Ovary (tissue), 9 donors: Measurements from ENCODE around the gene IFFO2. TPM values are rescaled to one million over a fixed set of nuclear protein-coding genes. Genes with fewer than 3 reads are reported as not detected.

Experiments used
- DNase-seq, 5 donors: peaks; one replicate each; pipeline ENCODE4 v3.0.0-alpha.2; 2019 to 2020
- H3K27ac ChIP-seq, 2 donors: fragments of 200-600 bp; one replicate each; pipeline versions ENCODE4 v1.5.1 to v1.8.0; 2019 to 2022
- H3K27me3 ChIP-seq: fragments of 200-600 bp; one replicate; pipeline ENCODE4 v1.8.0; 2022
- H3K36me3 ChIP-seq: fragments of 200-600 bp; sonication (generic); one replicate; pipeline ENCODE4 v1.5.1; 2019
- H3K4me1 ChIP-seq: one replicate; pipeline ENCODE4 v1.8.1; 2013; ENCODE audit warnings: mild to moderate bottlenecking, moderate library complexity; ENCODE audit not compliant: insufficient read depth
- H3K4me3 ChIP-seq: fragments of 200-600 bp; sonication (generic); one replicate; pipeline ENCODE4 v1.5.1; 2017
- H3K9me3 ChIP-seq, 2 donors: fragments of 200-600 bp in 1 of 2; sonication (generic) in 1 of 2; one replicate each; pipeline versions ENCODE4 v1.5.1 to v1.8.1; 2013 to 2019; ENCODE audit warnings: mild to moderate bottlenecking in 1 of 2, moderate library complexity in 1 of 2
- EP300 ChIP-seq: sonication (generic); formaldehyde crosslinking; IDR thresholded peaks from one replicate; pipeline ENCODE4 v1.6.1; 2017; ENCODE audit warnings: antibody characterized with exemption
- POLR2A ChIP-seq: fragments of 450-650 bp; IDR thresholded peaks from one replicate; pipeline ENCODE4 v1.6.1; 2017; ENCODE audit warnings: antibody characterized with exemption, mild to moderate bottlenecking, moderate library complexity
- WGBS, 3 donors: extraction: QIAGEN DNeasy Blood & Tissue Kit in 1 of 3; methylation state at CpG; one replicate each; pipeline versions ENCODE4 v1.1.5 to v1.1.7; 2013 to 2017; 5-methylcytosine and 5-hydroxymethylcytosine counted together
- intact Hi-C, 4 donors: fragments of 100-400 bp; cut with DNase I; formaldehyde crosslinking; loops; one replicate each; pipeline versions ENCODE4 v1.11.0 to v1.15.1; 2022 to 2023
- polyA plus RNA-seq, 2 donors: library from polyadenylated mRNA; stranded (reverse); fragments of 200-250 nt in 1 of 2; fragments of 350-450 nt in 1 of 2; fragmentation: Illumina TruSeq in 1 of 2; extraction: RNeasy Lipid Tissue Mini Kit (QIAGEN cat#74804) in 1 of 2; gene quantifications; one replicate each; pipeline ENCODE4 v1.2.3, GENCODE V29; 2013 to 2014
- total RNA-seq, 7 donors: library from RNA; depleted of rRNA in 2 of 7; stranded (reverse); fragments of >200 nt in 2 of 7; fragmentation: NEBNext Ultra II Directional in 3 of 7; extraction: Animal tissue kit (Norgen Biotek cat#: 25700) in 3 of 7; gene quantifications; one replicate each; pipeline versions ENCODE4 v1.1.0 to v1.2.4, GENCODE V29; 2016 to 2023
- TF ChIP-seq, protein P1 (sequence below), 3 donors: fragments of 450-650 bp in 2 of 3; fragments of 200-600 bp in 1 of 3; IDR thresholded peaks; one replicate each; pipeline versions ENCODE4 v1.5.1 to v1.8.0; 2016 to 2022; ENCODE audit warnings: antibody characterized with exemption in 3 of 3, mild to moderate bottlenecking in 1 of 3
- donor health status: DM: no; HTN: no; CAD: no; lungs with moderate emphysema.
- donor health status: DM: no; HTN: no; CAD: no.
- donor health status: Bipolar disorder and iron deficiency.
- donor health status: DM: yes; HTN: yes; CAD: no.
- donor health status: DM: no; HTN: no; CAD: no.
- donor health status: DM: yes; HTN: yes; CAD: no.

The IFFO2 gene
- total and polyA plus RNA-seq, 9 donors = 3.4 to 11.2 (median 6.2) TPM

DNA sequence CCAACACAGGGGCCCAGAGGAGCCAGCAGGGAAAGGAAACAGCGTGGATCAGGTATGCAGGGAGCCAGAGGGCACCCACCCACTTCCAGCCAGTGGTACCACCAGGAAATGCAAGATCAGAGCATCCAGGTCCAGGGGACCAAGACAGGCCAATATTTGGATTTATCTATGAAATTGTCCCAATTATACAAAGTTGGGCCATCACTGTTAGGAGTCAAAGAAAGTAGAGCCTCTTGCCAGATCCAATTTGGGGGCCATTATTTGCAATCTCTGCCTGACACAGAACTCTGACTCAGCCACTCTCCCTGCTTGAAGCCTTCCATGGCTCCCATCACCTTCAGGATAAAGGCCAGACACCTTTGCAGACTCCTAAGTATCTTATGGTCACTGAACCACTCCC lies 75.9 kb downstream of the IFFO2 start:
- WGBS, 3 donors = 93 to 100% (median 95%) methylated on average over 1 of the region's 1 CpG
- Histone ChIP-seq H3K27ac (no peak overlapping the region), H3K4me3 (no peak overlapping the region), H3K4me1 (no peaks in the 10 kb centered on the region), H3K27me3 (no peaks in the 10 kb centered on the region), H3K36me3 (no peaks in the 10 kb centered on the region), H3K9me3 (no peaks in the 10 kb centered on the region)
- no peak for DNase-seq
- intact Hi-C loops = no loop called here
- no peak for TF ChIP-seq POLR2A
- TF ChIP-seq, protein P1, sequence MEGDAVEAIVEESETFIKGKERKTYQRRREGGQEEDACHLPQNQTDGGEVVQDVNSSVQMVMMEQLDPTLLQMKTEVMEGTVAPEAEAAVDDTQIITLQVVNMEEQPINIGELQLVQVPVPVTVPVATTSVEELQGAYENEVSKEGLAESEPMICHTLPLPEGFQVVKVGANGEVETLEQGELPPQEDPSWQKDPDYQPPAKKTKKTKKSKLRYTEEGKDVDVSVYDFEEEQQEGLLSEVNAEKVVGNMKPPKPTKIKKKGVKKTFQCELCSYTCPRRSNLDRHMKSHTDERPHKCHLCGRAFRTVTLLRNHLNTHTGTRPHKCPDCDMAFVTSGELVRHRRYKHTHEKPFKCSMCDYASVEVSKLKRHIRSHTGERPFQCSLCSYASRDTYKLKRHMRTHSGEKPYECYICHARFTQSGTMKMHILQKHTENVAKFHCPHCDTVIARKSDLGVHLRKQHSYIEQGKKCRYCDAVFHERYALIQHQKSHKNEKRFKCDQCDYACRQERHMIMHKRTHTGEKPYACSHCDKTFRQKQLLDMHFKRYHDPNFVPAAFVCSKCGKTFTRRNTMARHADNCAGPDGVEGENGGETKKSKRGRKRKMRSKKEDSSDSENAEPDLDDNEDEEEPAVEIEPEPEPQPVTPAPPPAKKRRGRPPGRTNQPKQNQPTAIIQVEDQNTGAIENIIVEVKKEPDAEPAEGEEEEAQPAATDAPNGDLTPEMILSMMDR (IDR thresholded peaks at IDR 0.05) = no peak
- TF ChIP-seq EP300 = no peak

DNA sequence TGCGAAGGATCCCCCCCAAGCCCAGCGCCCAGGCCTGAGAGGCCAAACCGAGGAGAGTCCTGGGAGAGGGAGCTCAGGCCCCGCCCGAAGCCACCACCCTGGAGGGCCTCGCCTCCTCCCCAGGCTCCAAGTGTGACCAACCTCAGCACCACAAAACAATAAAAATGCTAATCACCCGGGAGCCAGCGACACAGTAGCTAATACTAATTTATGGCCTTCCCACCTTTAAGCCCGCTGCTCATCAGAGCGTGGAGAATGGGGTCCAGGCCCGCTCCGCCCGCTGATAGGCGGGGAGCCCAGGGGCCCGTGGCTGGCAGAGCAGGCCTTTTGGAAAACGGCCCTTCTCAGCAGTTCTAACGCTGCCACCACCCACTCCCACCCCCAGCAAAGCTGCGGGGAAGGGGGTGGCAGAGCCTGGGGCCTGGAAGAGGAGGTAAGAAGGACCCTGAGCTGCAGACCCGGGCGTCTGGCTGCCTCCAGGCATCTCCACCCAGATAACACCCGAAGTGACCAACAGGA lies 76.6 kb downstream of the IFFO2 start:
- Histone ChIP-seq H3K27me3 (no peaks in the 10 kb centered on the region), H3K36me3 (no peaks in the 10 kb centered on the region), H3K27ac (no peak overlapping the region), H3K9me3 (no peaks in the 10 kb centered on the region), H3K4me1 (no peaks in the 10 kb centered on the region), H3K4me3 (no peak overlapping the region)
- WGBS, 3 donors = 80 to 83% (median 80%) methylated on average over 20 to 21 of the region's 21 CpGs
- no peak for DNase-seq
- intact Hi-C loops = no loop called here
- TF ChIP-seq, protein P1 (IDR thresholded peaks at IDR 0.05) = no peak
- no peak for TF ChIP-seq EP300
- TF ChIP-seq POLR2A = no peak

DNA sequence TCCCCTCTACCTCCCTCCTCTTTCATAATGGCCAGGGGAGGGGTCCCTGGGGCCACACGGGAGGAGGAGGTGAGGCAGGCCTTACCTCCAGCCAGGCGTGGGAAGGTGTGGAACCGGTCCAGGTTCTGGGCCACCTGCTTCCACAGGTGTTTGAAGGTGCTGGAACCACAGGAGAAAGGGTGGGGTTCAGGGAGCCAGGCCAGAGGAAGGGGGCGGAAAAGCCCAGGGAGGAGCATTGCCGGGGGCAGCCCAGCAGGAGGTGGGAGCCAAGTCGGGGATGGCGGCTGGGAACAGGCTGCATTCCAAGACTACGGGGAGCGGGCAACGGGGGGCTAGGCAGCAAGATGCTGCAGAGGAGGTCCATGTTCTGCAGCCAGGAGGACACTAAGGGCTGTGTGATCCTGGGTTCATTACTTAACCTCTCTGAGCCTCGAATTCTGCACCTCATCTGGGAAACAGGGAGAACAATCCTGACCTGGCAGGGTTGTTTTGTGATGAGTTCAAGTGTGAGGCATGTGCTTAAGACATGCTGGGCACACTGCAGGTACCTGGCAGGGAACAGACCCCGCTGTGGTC lies 77.2 kb downstream of the IFFO2 start:
- no peaks in the 10 kb centered on the region for H3K4me1 ChIP-seq
- WGBS, 3 donors = 78 to 87% (median 84%) methylated on average over 12 of the region's 12 CpGs
- no peaks in the 10 kb centered on the region for H3K27me3 ChIP-seq
- no peak overlapping the region for H3K27ac ChIP-seq
- TF ChIP-seq, protein P1 (IDR thresholded peaks at IDR 0.05) = no peak
- TF ChIP-seq EP300 (no peak), POLR2A (no peak)
- no peak for DNase-seq
- H3K36me3 ChIP-seq = no peaks in the 10 kb centered on the region
- H3K4me3 ChIP-seq = no peak overlapping the region
- H3K9me3 ChIP-seq = no peaks in the 10 kb centered on the region
- intact Hi-C loops = no loop called here

DNA sequence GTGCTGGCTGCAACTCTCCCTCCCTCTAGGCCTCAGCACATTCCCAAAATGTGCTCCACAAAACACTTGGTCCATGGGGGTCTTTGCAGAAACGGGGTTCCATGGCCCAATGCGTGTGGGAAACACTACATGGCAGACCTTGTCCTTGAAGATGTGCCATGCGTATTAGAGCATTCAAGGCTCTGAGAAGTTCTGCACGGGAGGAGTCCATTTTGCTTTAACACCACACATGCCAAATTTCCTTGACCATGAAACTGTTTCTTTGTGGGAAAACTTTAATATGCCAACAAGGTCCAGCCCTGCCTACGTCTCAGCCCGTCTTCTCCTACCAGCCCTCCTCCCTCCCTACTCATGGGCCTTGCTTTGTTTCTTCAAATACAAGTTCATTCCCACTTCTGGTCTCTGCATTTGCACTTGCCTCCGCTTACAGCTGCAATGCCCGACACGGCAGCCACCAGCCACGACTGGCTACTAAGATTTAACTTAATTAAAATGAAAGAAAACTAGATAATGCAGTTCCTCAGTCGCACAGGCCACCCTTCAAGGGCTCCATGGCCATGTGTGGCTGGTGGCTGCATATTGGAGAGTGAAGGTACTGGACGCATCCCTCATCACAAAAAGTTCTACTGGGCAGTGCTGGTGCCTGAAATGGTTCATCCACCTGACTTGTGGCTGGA lies 77.8 kb downstream of the IFFO2 start:
- H3K27ac ChIP-seq = no peak overlapping the region
- no peaks in the 10 kb centered on the region for H3K36me3 ChIP-seq
- H3K27me3 ChIP-seq = no peaks in the 10 kb centered on the region
- no peak overlapping the region for H3K4me3 ChIP-seq
- intact Hi-C loops = no loop called here
- DNase-seq = no peak
- 70 to 79% (median 77%) methylated on average over 12 of the region's 12 CpGs for WGBS, 3 donors
- TF ChIP-seq, protein P1 (IDR thresholded peaks at IDR 0.05) = no peak
- TF ChIP-seq POLR2A = no peak
- no peak for TF ChIP-seq EP300
- H3K4me1 ChIP-seq = no peaks in the 10 kb centered on the region
- H3K9me3 ChIP-seq = no peaks in the 10 kb centered on the region
